C4-2B (cell line): ENCODE data around the gene ILF3.

ENCODE experiments used
- CTCF ChIP-seq: fragments of 450-650 bp; conservative IDR thresholded peaks from 2 replicates; pipeline ENCODE4 v1.5.1; 2017; ENCODE audit warnings: mild to moderate bottlenecking
- ZFX ChIP-seq: fragments of 450-650 bp; IDR thresholded peaks from 2 replicates; pipeline ENCODE4 v1.6.1; 2017

- TF ChIP-seq CTCF (no peak), ZFX (no peak)
Observed at GRCh38 chr19:10717054-10717355, 62.9 kb downstream of the ILF3 start.
